ENCODE data around the gene ASB1.

DNA sequence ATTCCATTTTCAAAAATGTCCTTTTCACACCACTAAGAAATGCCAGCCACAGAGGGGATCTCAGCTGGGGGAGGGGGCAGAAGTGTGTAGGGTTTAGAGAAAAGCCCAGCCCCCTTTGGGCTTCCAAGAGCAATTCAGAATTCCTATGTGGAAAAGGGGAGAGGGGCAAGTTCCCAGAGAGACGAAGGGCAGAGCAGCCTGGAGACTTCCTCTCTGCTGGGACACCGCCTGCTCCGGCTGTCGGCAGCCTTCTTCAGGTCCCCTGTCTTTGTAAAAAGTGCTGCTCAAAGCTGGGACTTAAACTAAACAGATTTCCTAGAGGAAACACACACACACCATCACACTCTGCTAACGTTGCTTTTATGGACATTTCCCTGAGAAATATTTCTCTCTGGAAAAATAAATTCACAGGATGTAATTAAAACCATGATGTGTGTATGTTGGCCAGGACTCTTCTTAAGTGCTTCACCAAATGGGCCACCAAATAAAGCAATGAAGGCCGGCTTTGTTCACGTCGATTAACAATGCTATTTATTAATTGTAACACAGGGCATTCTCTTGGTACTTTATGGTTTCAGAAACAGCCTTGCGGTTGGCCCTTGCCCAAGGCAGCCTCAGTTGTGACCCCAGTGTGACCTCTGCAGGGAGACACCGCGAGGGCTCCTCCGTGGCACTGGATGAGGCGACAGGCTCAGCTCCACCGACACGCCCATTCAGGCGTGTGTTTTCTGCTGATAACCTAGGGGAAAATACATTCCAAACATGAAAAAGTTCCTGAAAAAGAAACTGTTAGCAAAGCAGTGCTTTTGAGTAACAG, 5.6 kb upstream of the ASB1 start:
- TF ChIP-seq, protein P1, sequence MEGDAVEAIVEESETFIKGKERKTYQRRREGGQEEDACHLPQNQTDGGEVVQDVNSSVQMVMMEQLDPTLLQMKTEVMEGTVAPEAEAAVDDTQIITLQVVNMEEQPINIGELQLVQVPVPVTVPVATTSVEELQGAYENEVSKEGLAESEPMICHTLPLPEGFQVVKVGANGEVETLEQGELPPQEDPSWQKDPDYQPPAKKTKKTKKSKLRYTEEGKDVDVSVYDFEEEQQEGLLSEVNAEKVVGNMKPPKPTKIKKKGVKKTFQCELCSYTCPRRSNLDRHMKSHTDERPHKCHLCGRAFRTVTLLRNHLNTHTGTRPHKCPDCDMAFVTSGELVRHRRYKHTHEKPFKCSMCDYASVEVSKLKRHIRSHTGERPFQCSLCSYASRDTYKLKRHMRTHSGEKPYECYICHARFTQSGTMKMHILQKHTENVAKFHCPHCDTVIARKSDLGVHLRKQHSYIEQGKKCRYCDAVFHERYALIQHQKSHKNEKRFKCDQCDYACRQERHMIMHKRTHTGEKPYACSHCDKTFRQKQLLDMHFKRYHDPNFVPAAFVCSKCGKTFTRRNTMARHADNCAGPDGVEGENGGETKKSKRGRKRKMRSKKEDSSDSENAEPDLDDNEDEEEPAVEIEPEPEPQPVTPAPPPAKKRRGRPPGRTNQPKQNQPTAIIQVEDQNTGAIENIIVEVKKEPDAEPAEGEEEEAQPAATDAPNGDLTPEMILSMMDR (conservative IDR thresholded peaks at IDR 0.05; ENCODE audit: low read depth, low read length) = no peak
- TF ChIP-seq EZH2 (IDR thresholded peaks at IDR 0.05; ENCODE audit: low read length, unreplicated experiment) = no peak
- TF ChIP-seq EZH2phosphoT487 (IDR thresholded peaks at IDR 0.05; ENCODE audit: borderline replicate concordance, low read length) = no peak
